ENCODE results near the gene CFHR5. TPM values are rescaled to one million over a fixed set of nuclear protein-coding genes. Genes with fewer than 3 reads are reported as not detected.
"Not testable (repeated sequence)": the region's sequence is repeated elsewhere in the genome, so short reads cannot be mapped to it uniquely, and the experiment has no call there.

CFHR5 gene
- total RNA-seq = not detected in 2 replicates

DNA sequence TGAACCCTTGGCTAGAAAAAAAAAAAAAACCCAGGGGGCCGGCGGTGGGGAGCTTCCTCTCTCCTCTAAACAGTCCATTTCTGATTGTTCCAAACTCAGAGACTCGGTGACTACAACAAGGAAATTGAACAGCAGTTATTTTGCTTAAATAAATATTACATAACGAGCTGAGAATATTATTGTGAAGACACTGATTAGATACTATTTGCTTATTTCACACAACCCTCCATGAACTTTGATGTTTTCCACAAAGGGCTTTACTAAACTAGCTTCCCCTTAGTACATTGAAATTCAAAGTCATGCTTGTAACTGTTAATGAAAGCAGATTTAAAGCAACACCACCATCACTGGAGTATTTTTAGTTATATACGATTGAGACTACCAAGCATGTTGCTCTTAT, at the start of gene CFHR5:
Gene CFHR5, plus strand, starts transcription at position 279 of the 400 bp plus-strand sequence. Its CDS starts 109 bp downstream, at position 388.
- DNase-seq (ENCODE audit: low read depth in 2 of 2) = no peak

DNA sequence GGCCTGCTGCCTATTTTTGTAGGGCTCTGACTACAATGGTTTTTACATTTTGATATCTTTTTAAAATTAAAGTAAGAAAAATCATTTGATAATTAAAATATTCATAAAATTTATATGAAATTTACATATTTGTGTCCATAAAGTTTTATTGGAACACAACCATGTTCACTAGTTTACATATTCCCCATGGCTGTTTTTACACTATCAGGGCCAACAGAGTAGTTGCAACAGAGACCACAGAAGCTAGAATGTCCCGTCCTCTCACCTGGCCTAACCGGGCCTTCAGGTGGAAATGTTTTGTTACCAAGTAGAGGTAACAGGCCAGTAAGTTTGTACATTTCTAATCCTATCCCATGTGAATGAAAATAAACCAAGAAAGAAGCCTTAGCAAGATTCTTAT, 44.5 kb upstream of the CFHR5 start:
- not testable (repeated sequence) for DNase-seq (ENCODE audit: low read depth in 2 of 2)

DNA sequence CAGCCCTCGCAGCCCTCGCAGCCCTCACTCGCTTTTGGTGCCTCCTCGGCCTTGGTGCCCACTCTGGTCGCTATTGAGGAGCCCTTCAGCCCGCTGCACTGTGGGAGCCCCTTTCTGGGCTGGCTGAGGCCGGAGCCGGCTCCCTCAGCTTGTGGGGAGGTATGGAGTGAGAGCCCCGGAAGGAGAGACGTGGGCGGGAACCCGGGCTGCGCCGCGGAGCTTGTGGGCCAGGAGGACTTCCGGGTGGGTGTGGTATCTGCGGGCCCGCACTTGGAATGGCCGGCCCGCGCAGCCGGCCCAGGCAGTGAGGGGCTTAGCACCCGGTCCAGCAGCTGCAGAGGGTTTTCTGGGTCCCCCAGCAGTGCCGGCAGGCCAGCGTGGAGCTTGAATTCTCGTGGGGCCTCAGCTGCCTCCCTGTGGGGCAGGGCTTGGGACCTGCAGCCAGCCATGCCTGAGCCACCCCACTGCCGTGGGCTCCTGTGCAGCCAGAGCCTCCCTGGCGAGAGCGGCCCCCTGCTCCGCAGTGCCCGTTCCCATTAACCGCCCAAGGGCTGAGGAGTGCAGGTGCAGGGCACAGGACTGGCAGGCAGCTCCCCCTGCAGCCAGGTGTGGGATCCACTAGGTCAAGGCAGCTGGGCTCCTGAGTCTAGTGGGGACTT, 43.7 kb upstream of the CFHR5 start:
- no peak for DNase-seq (ENCODE audit: low read depth in 2 of 2)

DNA sequence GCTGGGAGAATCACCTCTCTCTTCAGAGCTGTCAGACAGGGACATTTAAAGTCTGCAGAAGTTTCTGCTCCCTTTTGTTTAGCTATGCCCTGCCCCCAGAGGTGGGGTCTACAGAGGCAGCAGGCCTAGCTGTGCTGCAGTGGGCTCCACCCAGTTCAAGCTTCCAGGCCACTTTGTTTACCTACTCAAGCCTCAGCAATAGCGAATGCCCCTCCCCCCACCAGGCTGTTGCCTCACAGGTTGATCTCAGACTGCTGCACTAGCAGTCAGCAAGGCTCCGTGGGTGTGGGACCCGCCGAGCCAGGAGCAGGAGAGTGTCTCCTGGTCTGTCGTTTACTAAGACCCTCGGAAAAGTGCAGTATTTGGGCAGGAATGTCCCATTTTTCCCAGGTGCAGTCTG, 35.9 kb upstream of the CFHR5 start:
- DNase-seq (ENCODE audit: low read depth in 2 of 2) = not testable (repeated sequence)

DNA sequence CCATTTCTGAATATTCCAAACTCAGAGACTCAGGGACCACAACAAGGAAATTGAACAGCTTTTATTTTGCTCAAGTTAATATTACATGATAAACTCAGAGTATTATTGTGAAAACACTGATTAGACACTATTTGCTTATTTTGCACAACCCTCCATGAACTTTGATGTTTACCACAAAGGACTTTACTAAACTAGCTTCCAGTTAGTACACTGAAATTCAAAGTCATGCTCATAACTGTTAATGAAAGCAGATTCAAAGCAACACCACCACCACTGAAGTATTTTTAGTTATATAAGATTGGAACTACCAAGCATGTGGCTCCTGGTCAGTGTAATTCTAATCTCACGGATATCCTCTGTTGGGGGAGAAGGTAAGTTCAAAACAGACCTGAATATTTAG, 33.8 kb upstream of the CFHR5 start, which contains the start of gene CFHR2:
Gene CFHR2, plus strand, starts transcription at position 171 of the 400 bp plus-strand sequence. Its CDS starts 143 bp downstream, at position 314.
- not testable (repeated sequence) for DNase-seq (ENCODE audit: low read depth in 2 of 2)

DNA sequence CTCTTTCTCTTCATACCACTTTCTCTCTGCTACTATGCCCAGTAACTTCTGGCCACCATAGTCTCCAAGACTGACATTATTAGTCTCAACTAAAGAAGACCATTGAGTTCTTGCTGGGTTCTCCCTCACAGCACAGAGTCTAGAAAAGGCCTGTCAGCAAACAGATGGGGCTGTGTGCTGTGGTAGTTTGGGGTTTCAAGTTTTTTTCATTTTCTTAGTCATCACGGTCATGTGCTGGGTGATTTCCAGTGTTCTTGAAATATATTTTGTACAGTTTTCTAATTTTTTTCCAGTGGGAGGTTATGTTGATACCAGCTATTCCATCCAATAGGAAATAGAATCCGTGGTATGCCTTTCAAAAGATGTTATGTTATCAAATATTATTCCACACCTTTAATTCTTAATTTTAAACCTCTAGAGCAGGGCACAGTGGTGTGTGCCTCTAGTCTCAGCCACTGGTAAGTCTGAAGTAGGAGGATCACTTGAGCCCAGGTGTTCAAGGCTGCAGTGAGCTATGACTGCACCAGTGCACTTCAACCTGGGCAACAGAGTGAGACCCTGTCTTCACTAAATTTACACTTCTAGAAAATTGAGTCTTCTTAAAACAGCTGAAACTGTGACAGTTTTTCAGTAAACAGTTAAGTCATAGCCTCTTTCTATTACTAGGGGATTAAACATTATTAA, 25.5 kb upstream of the CFHR5 start:
- DNase-seq (ENCODE audit: low read depth in 2 of 2) = no peak

DNA sequence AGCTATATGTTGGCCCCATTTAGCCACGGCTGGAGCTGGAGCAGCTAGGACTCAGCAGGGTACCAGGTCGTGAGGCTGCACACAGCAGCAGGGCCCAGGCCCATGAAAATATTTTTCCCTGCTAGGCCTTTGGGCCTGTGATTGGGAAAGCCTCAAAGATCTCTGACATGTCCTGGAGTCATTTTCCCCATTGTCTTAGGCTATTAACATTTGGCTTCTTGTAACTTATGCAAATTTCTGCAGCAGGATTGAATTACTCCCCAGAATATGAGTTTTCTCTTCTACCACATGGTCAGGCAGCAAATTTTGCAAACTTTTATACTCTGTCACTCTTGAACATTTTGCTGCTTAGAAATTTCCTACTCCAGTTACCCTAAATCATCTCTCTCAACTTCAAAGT, 22.6 kb upstream of the CFHR5 start:
- no peak for DNase-seq (ENCODE audit: low read depth in 2 of 2)

DNA sequence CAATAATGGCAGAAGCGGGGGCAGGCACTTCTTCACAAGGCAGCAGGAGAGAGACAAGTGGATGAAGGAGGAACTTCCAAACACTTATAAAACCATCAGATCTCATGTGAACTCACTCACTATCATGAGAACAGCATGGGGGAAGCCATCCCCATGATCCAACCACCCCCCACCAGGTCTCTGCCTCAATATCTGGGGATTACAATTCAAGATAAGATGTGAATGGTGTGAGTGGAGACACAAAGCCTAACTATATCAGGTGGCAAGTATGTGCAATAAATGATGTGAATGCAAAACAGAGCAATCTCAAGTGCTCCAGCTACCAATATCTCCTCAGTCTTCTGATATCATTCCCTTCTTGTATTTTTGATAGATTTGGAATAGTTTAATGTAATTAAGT, 21.4 kb upstream of the CFHR5 start:
- no peak for DNase-seq (ENCODE audit: low read depth in 2 of 2)

DNA sequence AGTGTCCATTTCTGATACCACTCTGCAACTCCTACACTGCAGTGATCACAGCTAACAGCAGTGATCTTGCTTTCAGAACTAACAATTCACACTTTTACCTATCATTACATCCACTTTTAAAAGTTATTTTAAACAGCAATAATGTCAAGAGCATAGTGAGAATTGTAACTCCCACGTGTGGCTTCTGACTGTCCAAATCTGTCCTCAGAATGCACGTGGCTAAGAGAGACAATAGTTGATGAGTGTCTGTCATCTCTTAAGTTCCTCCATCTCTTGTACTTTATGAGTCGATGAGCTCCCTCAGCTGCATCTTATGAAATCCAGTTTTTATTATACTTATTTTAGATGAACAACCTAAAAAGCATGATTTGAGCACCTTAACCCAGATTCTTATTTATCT, 16.5 kb upstream of the CFHR5 start:
- no peak for DNase-seq (ENCODE audit: low read depth in 2 of 2)

DNA sequence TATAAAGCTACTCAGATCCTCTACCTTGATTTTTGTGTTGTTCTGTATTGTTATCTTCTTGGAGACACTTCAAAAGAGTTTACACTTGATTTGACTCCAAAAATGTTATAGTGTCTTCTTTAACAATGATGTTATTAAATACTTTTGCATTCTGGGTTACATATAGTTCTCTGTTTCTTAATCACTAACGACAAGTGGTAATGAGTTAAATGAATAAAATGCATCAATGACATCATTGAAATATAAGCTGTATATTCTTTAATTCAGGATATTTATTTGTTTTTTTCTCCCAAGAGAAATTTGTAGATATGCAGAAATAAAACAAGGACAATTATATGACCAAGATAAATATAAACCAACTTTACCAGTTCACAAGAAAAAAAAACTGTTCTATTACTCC, 7.2 kb upstream of the CFHR5 start:
- no peak for DNase-seq (ENCODE audit: low read depth in 2 of 2)

DNA sequence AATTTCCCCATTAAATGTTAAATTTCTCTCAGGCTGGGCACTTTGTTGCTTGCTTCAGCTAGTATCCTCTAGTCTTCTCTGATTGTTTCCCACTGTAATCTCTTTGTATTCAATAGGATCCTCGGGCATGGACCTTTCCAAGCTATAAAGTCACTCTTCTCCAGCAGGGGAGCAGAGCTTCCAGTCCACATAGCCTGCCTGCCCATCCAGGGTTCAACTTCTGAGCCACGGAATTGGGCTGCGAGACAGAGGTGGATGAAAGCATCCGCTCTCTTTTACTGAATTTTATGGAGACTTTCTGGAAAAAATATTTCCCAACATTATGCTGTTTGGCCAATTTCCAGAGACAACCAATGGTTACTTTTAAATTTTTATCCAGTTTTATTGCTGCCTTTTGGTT, 1.1 kb upstream of the CFHR5 start:
- DNase-seq (ENCODE audit: low read depth in 2 of 2) = no peak

DNA sequence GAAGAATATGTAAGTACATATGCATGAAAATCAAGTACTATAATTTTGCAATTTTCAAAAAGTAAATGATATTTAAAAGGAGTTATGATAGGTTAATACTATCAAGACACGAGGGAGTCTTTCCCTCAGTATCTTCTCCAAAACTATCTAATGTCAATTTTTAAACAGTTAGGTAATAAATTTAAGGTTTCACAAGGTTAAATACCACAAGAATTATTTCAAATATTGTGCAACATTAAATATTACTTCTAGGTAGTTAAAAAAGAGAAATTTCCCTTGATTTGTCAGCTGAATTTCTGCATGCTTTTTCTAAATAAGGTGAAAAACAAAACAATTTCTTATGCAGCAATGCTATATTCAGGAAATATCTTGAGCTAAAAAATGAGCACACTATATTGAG, 3.5 kb downstream of the CFHR5 start:
- no peak for DNase-seq (ENCODE audit: low read depth in 2 of 2)

DNA sequence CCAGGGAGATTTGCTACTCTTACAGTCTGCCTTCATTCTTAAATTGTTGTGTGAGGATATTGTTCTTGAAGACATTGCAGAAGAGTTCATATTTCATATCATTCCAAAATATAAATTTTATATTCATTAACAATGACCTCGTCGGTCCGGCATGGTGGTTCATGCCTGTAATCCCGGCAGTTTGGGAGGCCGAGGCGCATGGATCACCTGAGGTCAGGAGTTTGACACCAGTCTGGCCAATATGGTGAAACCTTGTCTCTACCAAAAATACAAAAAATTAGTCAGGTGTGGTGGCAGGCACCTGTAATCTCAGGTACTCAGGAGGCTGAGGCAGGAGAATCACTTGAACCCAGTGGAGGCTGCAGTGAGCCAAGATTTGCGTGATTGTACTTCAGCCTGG, 4.9 kb downstream of the CFHR5 start:
- not testable (repeated sequence) for DNase-seq (ENCODE audit: low read depth in 2 of 2)

DNA sequence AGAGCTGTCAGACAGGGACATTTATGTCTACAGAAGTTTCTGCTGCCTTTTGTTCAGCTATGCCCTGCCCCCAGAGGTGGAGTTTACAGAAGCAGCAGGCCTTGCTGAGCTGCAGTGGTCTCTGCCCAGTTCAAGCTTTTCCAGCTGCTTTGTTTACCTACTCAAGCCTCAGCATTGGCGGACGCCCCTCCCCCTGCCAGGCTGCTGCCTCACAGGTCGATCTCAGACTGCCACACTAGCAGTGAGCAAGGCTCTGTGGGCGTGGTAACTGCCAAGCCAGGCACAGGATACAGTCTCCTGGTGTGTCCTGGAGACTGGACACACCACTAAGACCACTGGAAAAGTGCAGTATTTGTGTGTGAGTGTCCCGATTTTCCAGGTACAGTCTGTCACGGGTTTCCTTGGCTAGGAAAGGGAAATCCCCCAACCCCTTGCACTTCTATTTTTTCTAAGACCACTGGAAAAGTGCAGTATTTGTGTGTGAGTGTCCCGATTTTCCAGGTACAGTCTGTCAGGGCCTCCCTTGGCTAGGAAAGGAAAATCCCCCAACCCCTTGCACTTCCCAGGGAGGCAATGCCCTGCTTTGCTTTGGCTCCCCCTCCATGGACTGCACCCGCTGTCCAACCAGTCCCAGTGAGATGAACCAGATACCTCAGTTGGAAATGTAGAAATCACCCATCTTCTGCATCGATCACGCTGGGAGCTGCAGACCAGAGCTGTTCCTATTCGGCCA, 14.7 kb downstream of the CFHR5 start:
- DNase-seq (ENCODE audit: low read depth in 2 of 2) = peak in 1 of 2 donors; percentile 2

DNA sequence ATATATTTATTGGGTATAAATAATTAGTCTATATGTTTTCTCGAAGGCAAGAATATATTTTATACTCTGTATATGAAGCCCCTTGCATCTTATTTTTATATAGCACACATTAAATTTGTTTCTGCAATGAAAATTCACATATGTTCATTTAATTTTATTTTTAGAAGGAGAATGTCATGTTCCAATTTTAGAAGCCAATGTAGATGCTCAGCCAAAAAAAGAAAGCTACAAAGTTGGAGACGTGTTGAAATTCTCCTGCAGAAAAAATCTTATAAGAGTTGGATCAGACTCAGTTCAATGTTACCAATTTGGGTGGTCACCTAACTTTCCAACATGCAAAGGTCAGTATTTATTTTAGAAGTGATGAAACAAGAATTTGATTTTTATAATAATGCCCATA, 16.6 kb downstream of the CFHR5 start:
- no peak for DNase-seq (ENCODE audit: low read depth in 2 of 2)

DNA sequence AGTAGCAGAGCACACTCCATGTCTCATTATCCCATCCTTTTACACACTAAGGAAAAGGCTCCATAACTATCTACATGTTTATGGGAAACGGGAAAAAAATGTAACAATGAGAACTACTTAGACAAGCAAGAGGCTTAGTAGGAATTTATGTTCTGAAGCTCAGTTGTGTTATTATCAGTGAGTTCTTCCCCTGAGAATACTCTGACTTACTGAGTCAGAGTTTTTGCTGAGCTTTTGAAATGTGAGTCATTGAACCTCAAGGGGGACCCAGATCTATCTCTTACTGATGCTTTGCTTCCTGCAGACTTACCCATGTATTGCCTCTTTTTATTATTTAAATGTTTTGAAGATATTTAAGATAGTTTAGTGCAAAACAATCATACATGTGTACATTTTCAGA, 20.1 kb downstream of the CFHR5 start:
- no peak for DNase-seq (ENCODE audit: low read depth in 2 of 2)

DNA sequence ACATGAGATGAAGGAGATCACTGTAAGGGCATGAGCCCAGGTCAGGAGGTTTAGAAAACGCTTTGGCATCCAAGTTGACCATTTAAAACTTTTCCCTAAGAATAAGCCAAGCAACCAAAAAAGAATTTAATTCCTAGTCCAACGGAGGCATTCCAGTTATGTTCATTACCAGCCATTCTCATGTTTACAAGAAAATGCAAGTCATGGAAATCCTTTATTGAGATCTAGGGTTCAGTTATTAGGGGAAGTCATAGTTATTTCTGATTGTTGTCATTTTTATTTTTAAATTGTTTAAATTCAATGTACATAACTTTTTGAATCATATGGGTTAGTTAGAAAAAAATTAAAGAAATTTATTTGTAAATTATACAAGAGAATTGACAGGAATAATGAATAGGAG, 24.5 kb downstream of the CFHR5 start:
- DNase-seq (ENCODE audit: low read depth in 2 of 2) = no peak

DNA sequence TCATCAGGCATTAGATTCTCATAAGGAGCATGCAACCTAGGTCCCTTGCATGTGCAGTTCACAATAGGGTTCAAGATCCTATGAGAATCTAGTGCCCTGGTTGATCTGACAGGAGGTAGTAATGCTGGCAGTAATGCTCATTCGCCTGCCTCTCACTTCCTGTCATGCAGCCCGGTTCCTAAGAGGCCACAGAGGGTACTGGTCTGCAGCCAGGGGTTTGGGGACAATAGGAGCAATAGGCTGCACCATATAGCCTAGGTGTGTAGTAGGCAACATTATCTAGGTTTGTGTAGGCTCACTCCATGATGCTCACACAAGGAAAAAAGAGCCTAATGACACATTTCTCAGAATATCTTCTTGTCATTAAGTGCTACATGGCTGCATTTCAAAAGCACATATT, 25.8 kb downstream of the CFHR5 start:
- DNase-seq (ENCODE audit: low read depth in 2 of 2) = no peak

DNA sequence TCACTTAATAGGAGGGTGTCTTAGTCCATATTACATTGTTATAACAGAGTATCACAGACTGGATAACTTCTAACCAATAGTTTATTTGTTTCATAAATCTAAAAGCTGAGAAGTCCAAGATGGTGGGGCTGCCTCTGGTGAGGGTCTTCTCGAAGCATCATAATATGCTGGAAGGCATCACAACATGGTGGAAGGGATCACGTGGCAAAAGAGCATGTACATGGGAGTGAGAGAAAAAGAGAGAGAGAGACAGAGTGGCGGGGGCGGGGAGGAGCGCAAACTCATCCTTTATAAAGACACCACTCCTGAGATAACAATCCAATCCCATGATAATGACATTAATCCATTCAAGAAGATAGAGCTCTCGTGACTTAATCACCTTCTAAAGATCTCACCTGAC, 31.5 kb downstream of the CFHR5 start:
- DNase-seq (ENCODE audit: low read depth in 2 of 2) = no peak

DNA sequence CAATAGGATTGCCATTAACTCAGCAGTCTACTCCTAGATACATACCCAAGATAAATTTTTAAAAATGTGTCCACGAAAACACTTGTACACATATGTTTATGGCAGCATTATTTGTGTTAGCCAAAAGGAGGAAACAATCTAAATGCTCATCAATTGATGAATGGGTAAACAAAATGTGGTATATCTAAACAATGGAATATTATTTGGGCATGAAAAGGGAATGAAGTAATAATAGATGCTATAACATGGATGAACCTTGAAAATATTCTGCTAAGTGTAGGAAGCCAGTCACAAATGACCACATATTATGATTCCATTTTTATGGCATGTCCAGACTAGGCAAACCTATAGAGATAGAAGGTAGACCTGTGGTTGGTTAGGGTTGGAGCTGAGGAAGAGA, 34.3 kb downstream of the CFHR5 start:
- DNase-seq (ENCODE audit: low read depth in 2 of 2) = no peak

DNA sequence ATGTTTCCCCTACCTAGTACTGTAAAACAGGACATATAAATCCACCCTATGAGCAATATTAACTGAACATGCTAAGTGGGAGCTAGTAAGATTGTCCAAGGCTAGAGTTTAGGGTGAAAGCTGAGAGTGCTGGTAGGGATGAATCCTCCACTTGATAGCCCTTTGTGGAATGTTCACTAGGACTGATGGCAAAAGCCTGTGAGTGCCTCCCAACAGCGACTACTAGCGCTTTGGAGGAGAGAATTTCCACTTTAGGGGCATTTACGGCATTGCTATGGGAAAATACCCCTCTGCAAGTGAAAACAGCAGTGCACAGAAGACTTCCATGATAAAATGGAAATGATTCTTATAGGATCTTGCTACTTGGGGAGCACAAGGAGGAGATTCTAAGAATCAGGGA, 35.9 kb downstream of the CFHR5 start:
- DNase-seq (ENCODE audit: low read depth in 2 of 2) = no peak

DNA sequence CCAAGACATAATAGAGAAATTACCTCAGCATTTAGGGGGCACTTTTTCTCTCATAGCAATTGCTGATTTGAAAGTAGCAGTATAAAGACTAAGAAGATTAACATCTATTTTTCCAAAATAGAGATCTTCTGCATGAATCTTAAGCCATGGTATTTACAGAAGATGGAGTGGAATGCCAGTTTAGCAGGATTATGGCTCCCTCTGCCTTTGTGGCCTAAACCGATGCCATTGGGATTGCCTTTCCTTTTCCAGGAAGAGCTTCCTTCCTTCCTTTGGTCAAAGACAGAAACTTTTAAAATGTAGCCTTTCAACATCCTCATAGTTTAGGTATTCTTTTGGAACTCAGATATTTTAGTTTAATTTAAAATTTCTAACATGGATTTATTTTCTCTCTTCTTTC, 39.4 kb downstream of the CFHR5 start:
- DNase-seq (ENCODE audit: low read depth in 2 of 2) = no peak
